GM23248 (cell line): Measurements from ENCODE around the gene EXOSC10. TPM values are rescaled to one million over a fixed set of nuclear protein-coding genes. Genes with fewer than 3 reads are reported as not detected.

Experiments used
- DNase-seq: peaks from one replicate; pipeline ENCODE4 v3.0.0-alpha.2; 2015
- H2AFZ ChIP-seq: fragments of 200-600 bp; sonication (generic); 2 replicates; pipeline ENCODE4 v1.6.1; 2016; ENCODE audit warnings: antibody characterized with exemption
- H3F3A ChIP-seq: fragments of 200-600 bp; sonication (generic); 2 replicates; pipeline ENCODE4 v1.6.1; 2016; ENCODE audit warnings: mild to moderate bottlenecking, antibody characterized with exemption, mixed run types; ENCODE audit not compliant: insufficient read depth
- H3K27ac ChIP-seq: fragments of 200-600 bp; sonication (generic); 2 replicates; pipeline ENCODE4 v1.5.1; 2016; ENCODE audit warnings: mild to moderate bottlenecking
- H3K27me3 ChIP-seq: fragments of 200-600 bp; sonication (generic); replicated peaks from 2 replicates; pipeline ENCODE4 v1.6.1; 2016; ENCODE audit warnings: mild to moderate bottlenecking; ENCODE audit not compliant: insufficient read depth
- H3K36me3 ChIP-seq: fragments of 200-600 bp; sonication (generic); 2 replicates; pipeline ENCODE4 v1.6.1; 2016; ENCODE audit warnings: low read depth, mild to moderate bottlenecking
- H3K4me1 ChIP-seq: fragments of 200-600 bp; sonication (generic); 2 replicates; pipeline ENCODE4 v1.6.1; 2016; ENCODE audit warnings: mild to moderate bottlenecking; ENCODE audit not compliant: insufficient read depth
- H3K4me2 ChIP-seq: fragments of 200-600 bp; sonication (generic); one replicate; pipeline ENCODE4 v1.6.1; 2016; ENCODE audit warnings: mild to moderate bottlenecking; ENCODE audit not compliant: unreplicated experiment
- H3K4me3 ChIP-seq: fragments of 200-600 bp; sonication (generic); 2 replicates; pipeline ENCODE4 v1.5.1; 2016; ENCODE audit warnings: mild to moderate bottlenecking
- H3K79me2 ChIP-seq: fragments of 200-600 bp; sonication (generic); 2 replicates; pipeline ENCODE4 v1.6.1; 2016; ENCODE audit warnings: mild to moderate bottlenecking; ENCODE audit not compliant: insufficient read depth
- H3K9ac ChIP-seq: fragments of 200-600 bp; sonication (generic); 2 replicates; pipeline ENCODE4 v1.6.1; 2016; ENCODE audit warnings: mild to moderate bottlenecking
- H3K9me2 ChIP-seq: fragments of 200-600 bp; sonication (generic); 2 replicates; pipeline ENCODE4 v1.6.1; 2016; ENCODE audit warnings: mixed run types, mild to moderate bottlenecking, moderate library complexity; ENCODE audit not compliant: insufficient read depth
- H3K9me3 ChIP-seq: fragments of 200-600 bp; sonication (generic); one replicate; pipeline ENCODE4 v1.6.1; 2017; ENCODE audit warnings: low read depth
- H4K20me1 ChIP-seq: fragments of 200-600 bp; sonication (generic); 2 replicates; pipeline ENCODE4 v1.6.0; 2016; ENCODE audit not compliant: insufficient read depth
- EZH2 ChIP-seq: fragments of 200-600 bp; sonication (generic); IDR thresholded peaks from 2 replicates; pipeline ENCODE4 v1.6.1; 2018; ENCODE audit warnings: antibody characterized with exemption, mild to moderate bottlenecking; ENCODE audit not compliant: insufficient read depth, poor library complexity, severe bottlenecking
- EZH2phosphoT487 ChIP-seq: fragments of 200-600 bp; sonication (generic); IDR thresholded peaks from 2 replicates; pipeline ENCODE4 v1.6.1; 2018; ENCODE audit warnings: antibody characterized with exemption, moderate library complexity, mild to moderate bottlenecking, low read depth; ENCODE audit not compliant: insufficient read depth
- WGBS, 2 experiments: methylation state at CpG; one replicate each; pipeline ENCODE4 v1.1.6; 2015 to 2017; ENCODE audit warnings: low lambda C conversion rate in 2 of 2, low coverage in 1 of 2; ENCODE audit errors: missing lambda C conversion rate in 2 of 2; 5-methylcytosine and 5-hydroxymethylcytosine counted together
- in situ Hi-C: fragments of 300-500 bp; cut with MboI; formaldehyde crosslinking; loops from 2 replicates; pipeline ENCODE4 v1.15.0; 2020
- polyA plus RNA-seq: library from polyadenylated mRNA; unstranded; fragments of >200 nt; fragmentation: Nextera tagmentation; extraction: Ambion mirVana; gene quantifications from 2 replicates; pipeline ENCODE4 v1.2.1, GENCODE V29; 2016
- total RNA-seq: library from RNA; depleted of rRNA; stranded (reverse); fragments of >200 nt; shearing (Covaris generic); gene quantifications from 2 replicates; pipeline ENCODE4 v1.2.3, GENCODE V29; 2014

The EXOSC10 gene
- total and polyA plus RNA-seq, 2 experiments from 2014 or later = 45.4 to 51.2 TPM

DNA sequence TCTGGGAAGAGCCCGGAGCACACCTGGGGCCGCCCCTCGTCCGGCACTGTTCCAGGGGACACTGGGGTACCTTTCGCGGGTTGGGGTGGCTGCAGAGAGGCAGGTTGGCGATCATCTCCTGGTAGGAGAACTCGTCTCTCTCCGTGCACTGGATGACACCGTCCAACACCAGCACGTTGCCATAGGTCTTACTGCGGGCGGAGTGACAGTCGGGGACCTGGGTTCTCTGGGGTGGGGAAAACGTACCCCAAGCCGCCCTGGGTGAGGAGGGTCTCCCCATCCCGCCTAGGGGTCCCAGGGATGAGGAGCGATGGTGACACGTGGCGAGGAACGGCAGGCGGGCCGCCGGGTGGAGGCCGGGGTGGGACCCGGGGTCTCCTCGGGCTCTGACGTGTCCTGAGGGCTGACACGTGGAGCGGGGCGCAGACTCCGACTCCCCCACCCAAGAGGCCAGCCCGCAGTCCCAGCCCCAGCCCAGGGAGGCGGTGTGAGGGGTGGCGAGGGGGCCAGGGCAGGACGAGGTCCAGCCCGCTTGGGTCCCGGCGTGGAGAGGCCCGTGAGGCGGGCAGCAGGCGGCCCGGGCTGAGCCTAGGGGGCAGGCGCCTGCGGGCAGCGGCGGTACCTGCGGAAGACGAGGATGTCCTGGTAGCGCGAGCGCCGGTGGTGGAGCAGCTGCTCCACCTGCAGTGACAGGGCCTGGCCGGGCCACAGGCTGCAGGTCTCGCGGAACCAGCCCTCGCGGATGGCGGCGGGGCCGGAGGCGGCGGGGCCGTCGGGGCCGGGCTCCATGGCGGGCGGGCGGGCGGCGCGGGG lies 40.3 kb downstream of the EXOSC10 start:
- Histone ChIP-seq H3K9ac (peak overlapping the region; percentile 89), H3K4me1 (peaks cover 14% of the 10 kb centered on the region), H3K36me3 (peaks cover 3% of the 10 kb centered on the region; the same call in 1 of the 2 replicates), H2AFZ (peak overlapping the region; percentile 60), H3K9me2 (no peaks in the 10 kb centered on the region), H3K27ac (peak overlapping the region; percentile 36), H3K27me3 (no peaks in the 10 kb centered on the region), H4K20me1 (no peaks in the 10 kb centered on the region), H3K9me3 (no peaks in the 10 kb centered on the region), H3K79me2 (peaks cover 40% of the 10 kb centered on the region), H3K4me3 (peak overlapping the region; percentile 85), H3K4me2 (peak overlapping the region; percentile 93), H3F3A (peaks cover 31% of the 10 kb centered on the region)
- TF ChIP-seq EZH2 = no peak
- in situ Hi-C loops = no loop called here
- peak; percentile 54 for DNase-seq
- WGBS, 2 experiments = 1 to 2% methylated on average over 42 to 54 of the region's 72 CpGs

DNA sequence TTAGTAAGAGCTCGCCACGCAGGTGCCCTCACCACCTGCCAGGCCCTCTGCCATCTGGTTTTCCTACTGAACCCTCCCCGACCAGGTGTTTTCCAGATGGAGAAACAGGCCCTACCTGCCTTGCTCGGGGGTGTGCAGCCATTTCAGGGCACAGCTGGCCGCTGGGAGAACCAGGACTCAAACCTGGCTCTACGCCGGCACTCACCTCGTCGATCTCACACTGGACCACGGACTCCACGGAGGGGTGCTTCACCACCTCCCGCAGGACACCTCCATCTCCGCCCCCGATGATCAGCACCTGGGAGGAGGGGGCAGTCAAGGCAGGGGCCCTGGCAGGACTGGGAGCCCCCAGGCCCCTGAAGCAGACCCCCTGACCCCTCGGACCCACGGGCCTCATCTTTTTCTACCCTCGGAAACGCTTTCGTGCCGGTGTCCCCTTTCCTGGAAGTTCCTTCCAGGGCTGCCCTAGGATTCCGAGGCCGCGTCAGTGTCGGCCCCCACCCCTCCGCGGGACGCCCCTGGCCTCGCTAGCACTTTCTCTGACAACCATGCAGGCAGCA lies 41.0 kb downstream of the EXOSC10 start:
- TF ChIP-seq EZH2 (no peak), EZH2phosphoT487 (no peak)
- WGBS, 2 experiments = 26 to 29% methylated on average over 18 to 28 of the region's 28 CpGs

DNA sequence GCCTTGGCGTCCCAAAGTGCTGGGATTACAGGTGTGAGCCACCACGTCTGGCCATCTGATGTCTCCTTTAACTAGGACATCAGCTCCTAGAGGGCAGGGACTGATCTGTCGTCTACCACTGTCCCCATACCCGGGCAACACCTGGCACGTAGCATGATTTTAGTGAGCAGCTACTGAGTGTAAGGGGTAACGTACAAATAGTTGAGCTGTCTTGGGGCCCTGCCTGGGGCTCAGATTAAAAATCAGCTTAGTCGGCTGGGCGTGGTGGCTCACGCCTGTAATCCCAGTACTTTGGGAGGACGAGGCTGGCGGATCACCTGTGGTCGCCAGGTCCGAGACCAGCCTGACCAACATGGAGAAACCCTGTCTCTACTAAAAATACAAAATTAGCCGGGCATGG lies 41.6 kb downstream of the EXOSC10 start:
- TF ChIP-seq EZH2phosphoT487 = no peak
- no peak for TF ChIP-seq EZH2
- H3F3A ChIP-seq = peaks cover 18% of the 10 kb centered on the region
- WGBS, 2 experiments = 96 to 98% methylated on average over 14 of the region's 14 CpGs
- in situ Hi-C loops = no loop called here
- H4K20me1 ChIP-seq = no peaks in the 10 kb centered on the region
- no peaks in the 10 kb centered on the region for H3K27me3 ChIP-seq
- DNase-seq = no peak
- H3K9ac ChIP-seq = no peak overlapping the region
- no peak overlapping the region for H3K4me2 ChIP-seq
- no peak overlapping the region for H3K27ac ChIP-seq
- H2AFZ ChIP-seq = no peak overlapping the region
- no peaks in the 10 kb centered on the region for H3K9me2 ChIP-seq
- 0 out of 2 replicates have a peak, but pooled peaks cover 3% of the 10 kb centered on the region for H3K36me3 ChIP-seq
- no peak overlapping the region for H3K4me3 ChIP-seq
- H3K79me2 ChIP-seq = peaks cover 40% of the 10 kb centered on the region
- peaks cover 9% of the 10 kb centered on the region for H3K4me1 ChIP-seq
- no peaks in the 10 kb centered on the region for H3K9me3 ChIP-seq

More for the DNA sequence above, 41.0 kb downstream of the EXOSC10 start:
- peaks cover 40% of the 10 kb centered on the region for H3K79me2 ChIP-seq
- H3K9me3 ChIP-seq = no peaks in the 10 kb centered on the region
- peaks cover 14% of the 10 kb centered on the region for H3K4me1 ChIP-seq
- in situ Hi-C loops = no loop called here
- no peaks in the 10 kb centered on the region for H3K27me3 ChIP-seq
- no peaks in the 10 kb centered on the region for H4K20me1 ChIP-seq
- peaks cover 25% of the 10 kb centered on the region for H3F3A ChIP-seq
- peak overlapping the region; percentile 85 for H3K4me3 ChIP-seq
- peak overlapping the region; percentile 60 for H2AFZ ChIP-seq
- H3K9ac ChIP-seq = peak overlapping the region; percentile 89
- peak overlapping the region; percentile 93 for H3K4me2 ChIP-seq
- H3K9me2 ChIP-seq = no peaks in the 10 kb centered on the region
- H3K27ac ChIP-seq = no peak overlapping the region
- 0 out of 2 replicates have a peak, but pooled peaks cover 3% of the 10 kb centered on the region for H3K36me3 ChIP-seq
- peak; percentile 32 for DNase-seq

DNA sequence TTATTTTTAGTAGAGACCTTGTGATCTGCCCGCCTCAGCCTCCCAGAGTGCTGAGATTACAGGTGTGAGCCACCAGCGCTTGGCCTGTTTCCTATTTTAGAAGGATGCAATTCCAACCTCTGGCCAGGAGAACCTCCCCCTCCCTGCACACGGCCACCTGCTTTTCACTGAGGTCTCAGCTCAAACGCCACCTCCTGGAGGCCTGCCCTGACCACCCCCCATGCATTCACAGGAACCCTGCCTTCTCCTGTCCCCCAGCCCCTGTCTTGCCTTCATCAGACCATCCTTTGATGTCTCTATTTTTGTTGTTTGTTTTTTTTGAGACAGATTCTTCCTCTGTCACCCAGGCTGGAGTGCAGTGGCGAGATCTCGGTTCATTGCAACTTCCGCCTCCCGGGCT lies 42.2 kb downstream of the EXOSC10 start:
- Histone ChIP-seq H3K4me1 (peaks cover 6% of the 10 kb centered on the region), H3K27me3 (no peaks in the 10 kb centered on the region), H3K36me3 (0 out of 2 replicates have a peak, but pooled peaks cover 3% of the 10 kb centered on the region), H3F3A (peaks cover 20% of the 10 kb centered on the region), H3K4me3 (no peak overlapping the region), H3K27ac (no peak overlapping the region), H4K20me1 (no peaks in the 10 kb centered on the region), H3K9me3 (no peaks in the 10 kb centered on the region), H3K9ac (no peak overlapping the region), H2AFZ (no peak overlapping the region), H3K9me2 (no peaks in the 10 kb centered on the region), H3K79me2 (peaks cover 40% of the 10 kb centered on the region), H3K4me2 (no peak overlapping the region)
- DNase-seq = no peak
- in situ Hi-C loops = no loop called here
- TF ChIP-seq EZH2 (no peak), EZH2phosphoT487 (no peak)
- 90 to 93% methylated on average over 8 of the region's 8 CpGs for WGBS, 2 experiments
